SIG-M5 treated with dmso at 0.1 percent for 504 hours (cell line): ENCODE results near the gene PSMA5.
A peak's percentile ranks its signal among the peaks of the same experiment; 100 is the strongest.
"Not testable (repeated sequence)": the region's sequence is repeated elsewhere in the genome, so short reads cannot be mapped to it uniquely, and the experiment has no call there.

Experiments
- DNase-seq: peaks from one replicate; lab custom pipeline; 2025; ENCODE audit not compliant: unreplicated experiment; lab: John Stamatoyannopoulos, UW

PSMA5 gene

DNA sequence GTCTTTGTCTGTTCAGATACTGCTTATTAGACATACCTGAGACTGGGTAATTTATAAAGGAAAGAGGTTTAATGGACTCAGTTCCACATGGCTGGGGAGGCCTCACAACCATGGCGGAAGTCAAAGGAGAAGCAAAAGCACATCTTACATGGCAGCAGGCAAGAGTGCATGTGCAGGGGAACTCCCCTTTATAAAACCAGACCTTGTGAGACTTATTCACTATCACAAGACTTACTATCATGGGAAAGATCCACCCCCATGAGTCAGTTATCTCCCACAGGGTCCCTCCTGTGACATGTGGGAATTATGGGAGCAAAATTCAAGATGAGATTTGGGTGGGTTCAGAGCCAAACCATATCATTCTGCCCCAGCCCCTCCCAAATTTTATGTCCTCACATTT lies 7.1 kb upstream of the PSMA5 start:
- DNase-seq = no peak

- no peak for DNase-seq
Observed at GRCh38 chr1:109432336-109432735, 6.1 kb upstream of the PSMA5 start.

GRCh38 chr1:109427171-109427467 lies 871 bp upstream of the PSMA5 start:
- DNase-seq = no peak

- peak; percentile 60 for DNase-seq
Observed at GRCh38 chr1:109425391-109426280, 612 bp downstream of the PSMA5 start.

DNA sequence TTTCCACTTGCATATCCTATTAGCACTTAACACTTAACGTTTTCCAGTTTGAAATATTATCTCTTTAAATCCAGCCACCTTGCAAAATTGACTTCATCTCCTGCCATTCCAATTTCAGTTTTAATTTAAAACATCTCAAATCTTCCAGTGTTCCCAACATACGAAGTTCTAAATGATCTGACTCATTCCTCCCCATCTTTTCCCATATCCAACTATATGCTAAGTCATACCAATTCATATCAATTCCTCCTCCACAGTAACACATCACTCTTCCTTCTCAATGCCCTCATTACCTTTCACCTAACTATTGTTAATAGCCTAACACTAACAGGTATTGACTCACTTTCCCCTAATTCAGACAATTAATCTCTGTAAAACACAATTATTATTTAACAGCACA lies 2.8 kb downstream of the PSMA5 start:
- DNase-seq = no peak

- DNase-seq = no peak
Observed at GRCh38 chr1:109412551-109412950, 13.7 kb downstream of the PSMA5 start.

DNA sequence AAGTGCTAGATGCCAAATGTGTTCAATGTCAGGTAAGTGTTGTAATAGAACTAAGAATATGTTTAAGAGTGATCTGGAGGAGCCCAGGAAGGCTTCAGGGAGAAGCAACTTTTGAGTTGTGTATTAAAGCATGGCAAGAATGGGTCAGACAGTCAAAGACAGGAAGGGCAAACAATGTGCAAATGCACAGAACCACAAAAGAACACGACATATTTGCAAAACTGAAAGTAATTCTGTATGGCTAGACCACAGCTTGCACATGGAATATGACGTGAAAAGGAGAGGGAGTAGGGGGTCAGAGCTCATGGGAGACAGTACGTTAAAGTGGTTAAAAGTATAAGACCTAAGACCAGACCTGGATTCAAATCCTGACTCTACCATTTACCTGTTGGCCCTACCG lies 21.4 kb downstream of the PSMA5 start:
- no peak for DNase-seq

GRCh38 chr1:109402025-109402424 lies 24.2 kb downstream of the PSMA5 start:
- no peak for DNase-seq

- DNase-seq = no peak
Observed at GRCh38 chr1:109400035-109400655, 26.1 kb downstream of the PSMA5 start.

DNA sequence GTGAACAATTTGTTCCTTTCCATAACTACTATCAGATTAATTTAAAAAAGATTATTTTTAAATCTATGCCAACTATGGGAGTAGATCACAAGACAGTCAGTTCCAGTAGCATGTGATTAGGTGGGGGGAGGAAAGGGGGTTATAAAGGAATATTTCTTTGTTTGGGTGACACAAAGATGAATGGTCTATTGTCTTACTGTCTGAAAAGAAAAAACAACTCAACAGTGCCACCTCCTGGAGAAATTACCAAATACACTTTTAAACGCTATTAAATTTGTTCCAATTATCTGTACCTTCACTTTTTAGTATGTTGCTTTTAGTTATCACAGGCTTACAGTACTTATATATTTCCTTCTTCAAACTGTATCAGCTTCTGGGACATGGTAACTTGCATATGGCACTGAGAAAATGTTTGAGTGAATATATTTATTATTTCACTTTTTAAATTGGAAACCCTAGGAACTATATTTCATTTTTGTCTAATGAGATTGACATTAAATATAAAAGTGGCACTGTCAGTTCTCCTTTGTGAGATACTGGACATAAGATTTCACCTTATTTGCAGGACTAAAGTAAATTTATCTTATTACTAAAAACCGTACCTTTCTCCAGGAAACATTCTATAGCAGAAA lies 26.8 kb downstream of the PSMA5 start:
- DNase-seq = peak; percentile 70

GRCh38 chr1:109398343-109399225 lies 27.7 kb downstream of the PSMA5 start:
- DNase-seq = peak; percentile 36

- DNase-seq = peak; percentile 84
Observed at GRCh38 chr1:109397581-109398342, 28.5 kb downstream of the PSMA5 start, which contains the start of gene SORT1. TSS of gene SORT1 (minus strand) at chr1:109397918. CDS start at chr1:109397892, 26 bp downstream.

DNA sequence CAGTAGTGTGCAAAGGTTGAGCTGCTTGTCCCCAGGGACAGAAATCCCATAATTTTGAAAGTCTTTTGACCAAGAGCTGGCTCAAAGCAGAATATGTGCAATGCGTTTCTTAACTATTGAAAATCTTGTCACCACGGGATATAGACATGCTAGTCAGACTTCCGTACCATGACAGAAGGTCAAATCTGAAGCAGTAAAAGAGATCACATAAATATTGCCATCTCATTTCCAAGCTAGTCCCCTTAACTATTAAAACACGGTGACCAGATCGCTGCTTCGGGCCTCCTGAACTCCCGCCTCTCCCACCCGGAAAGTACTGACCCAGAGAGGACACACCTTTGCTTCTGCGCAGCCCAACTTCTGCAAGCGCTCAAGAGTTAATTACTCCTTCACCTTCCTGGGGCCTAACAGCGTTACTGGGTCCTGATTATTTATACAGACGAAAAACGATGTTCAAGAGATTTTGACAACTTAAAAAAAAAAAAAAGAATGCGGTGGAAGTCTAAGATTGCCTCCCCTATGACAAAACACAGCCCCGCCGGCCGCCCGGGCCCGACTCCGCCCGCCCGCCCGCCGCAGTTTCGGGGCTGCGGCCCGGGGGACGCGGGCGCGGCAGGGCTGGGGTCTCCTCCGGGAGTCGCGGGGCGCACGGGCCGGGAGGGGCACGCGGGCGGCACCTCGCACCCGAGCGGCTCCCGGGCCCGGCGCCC lies 29.2 kb downstream of the PSMA5 start:
- DNase-seq = no peak

DNA sequence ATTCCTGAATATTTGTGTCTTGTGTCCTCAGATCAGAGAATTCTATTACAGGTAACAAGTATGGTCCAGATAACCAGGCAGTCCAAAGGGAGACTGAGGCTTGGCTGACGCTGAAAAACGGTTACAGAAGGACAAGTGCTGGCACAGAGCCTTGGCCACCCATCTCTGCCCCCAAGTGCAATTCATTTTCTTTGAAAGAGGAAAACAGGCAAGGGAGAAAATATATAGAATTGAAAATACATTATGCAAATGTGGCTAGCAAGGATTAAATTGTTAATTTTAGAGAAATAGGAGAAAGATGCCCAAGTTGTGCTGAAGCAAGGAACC lies 29.8 kb downstream of the PSMA5 start:
- DNase-seq = no peak

DNA sequence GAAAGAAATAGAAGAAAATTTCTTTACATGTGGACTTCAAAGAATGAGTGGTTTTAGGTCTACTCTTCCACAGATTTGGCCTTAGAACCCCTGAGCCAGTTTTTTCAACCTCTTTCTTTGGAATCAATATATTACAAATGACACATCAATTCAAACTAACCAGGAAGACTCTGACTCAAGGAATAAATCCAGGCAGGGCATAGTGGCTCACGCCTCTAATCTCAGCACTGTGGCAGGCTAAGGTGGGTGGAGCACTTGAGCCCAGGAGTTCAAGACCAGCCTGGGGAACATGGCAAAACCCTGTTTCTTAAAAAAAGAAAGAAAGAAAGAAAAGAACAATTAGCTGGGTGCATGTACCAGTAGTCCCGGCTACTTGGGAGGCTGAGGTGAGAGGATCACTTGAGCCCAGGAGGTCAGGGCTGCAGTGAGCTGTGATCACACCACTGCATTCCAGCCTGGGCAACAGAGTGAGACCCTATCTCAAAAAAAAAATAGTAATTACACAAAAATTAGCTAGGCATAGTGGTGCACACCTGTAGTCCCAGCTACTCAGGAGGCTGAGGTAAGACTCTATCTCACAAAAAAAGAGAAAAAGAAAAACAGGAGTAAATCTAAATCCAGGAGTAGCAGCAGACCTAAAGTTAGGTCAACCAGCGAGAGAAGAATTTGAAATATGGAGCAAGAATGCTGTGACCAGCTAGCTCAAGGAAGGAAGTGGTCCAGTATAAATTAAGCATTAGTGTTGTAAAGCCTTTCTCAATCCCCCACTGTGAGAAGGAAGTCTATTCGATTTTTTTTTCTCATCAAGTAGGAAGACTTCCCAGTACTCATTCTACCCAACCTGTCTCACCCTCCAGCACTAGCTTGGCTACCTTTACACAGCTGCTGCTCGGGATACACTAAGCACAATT lies 30.4 kb downstream of the PSMA5 start:
- peak; percentile 89 for DNase-seq

DNA sequence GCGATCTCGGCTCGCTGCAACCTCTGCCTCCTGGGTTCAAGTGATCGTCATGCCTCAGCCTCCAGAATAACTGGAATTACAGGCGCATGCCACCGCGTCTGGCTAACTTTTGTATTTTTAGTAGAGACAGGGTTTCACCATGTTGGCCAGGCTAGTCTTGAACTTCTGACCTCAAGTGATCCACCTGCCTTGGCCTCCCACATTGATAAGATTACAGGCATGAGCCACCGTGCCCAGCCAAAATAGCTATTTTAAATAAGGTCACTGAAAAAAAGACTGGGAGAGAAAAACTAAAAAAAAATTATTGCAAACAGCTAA lies 31.0 kb downstream of the PSMA5 start:
- DNase-seq = not testable (repeated sequence)

GRCh38 chr1:109394591-109395281 lies 31.5 kb downstream of the PSMA5 start:
- no peak for DNase-seq

GRCh38 chr1:109393617-109394233 lies 32.5 kb downstream of the PSMA5 start:
- no peak for DNase-seq
